ENCODE data around the gene PIWIL1.

- TF ChIP-seq, protein P1, sequence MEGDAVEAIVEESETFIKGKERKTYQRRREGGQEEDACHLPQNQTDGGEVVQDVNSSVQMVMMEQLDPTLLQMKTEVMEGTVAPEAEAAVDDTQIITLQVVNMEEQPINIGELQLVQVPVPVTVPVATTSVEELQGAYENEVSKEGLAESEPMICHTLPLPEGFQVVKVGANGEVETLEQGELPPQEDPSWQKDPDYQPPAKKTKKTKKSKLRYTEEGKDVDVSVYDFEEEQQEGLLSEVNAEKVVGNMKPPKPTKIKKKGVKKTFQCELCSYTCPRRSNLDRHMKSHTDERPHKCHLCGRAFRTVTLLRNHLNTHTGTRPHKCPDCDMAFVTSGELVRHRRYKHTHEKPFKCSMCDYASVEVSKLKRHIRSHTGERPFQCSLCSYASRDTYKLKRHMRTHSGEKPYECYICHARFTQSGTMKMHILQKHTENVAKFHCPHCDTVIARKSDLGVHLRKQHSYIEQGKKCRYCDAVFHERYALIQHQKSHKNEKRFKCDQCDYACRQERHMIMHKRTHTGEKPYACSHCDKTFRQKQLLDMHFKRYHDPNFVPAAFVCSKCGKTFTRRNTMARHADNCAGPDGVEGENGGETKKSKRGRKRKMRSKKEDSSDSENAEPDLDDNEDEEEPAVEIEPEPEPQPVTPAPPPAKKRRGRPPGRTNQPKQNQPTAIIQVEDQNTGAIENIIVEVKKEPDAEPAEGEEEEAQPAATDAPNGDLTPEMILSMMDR (conservative IDR thresholded peaks at IDR 0.05): no peak
- TF ChIP-seq EZH2 (IDR thresholded peaks at IDR 0.05; ENCODE audit: low read depth): no peak; the same call in 1 of the 2 replicates
Measured at GRCh38 chr12:130367523-130367922, 29.8 kb downstream of the PIWIL1 start.
